ENCODE measurements around the gene WSCD2.

DNA sequence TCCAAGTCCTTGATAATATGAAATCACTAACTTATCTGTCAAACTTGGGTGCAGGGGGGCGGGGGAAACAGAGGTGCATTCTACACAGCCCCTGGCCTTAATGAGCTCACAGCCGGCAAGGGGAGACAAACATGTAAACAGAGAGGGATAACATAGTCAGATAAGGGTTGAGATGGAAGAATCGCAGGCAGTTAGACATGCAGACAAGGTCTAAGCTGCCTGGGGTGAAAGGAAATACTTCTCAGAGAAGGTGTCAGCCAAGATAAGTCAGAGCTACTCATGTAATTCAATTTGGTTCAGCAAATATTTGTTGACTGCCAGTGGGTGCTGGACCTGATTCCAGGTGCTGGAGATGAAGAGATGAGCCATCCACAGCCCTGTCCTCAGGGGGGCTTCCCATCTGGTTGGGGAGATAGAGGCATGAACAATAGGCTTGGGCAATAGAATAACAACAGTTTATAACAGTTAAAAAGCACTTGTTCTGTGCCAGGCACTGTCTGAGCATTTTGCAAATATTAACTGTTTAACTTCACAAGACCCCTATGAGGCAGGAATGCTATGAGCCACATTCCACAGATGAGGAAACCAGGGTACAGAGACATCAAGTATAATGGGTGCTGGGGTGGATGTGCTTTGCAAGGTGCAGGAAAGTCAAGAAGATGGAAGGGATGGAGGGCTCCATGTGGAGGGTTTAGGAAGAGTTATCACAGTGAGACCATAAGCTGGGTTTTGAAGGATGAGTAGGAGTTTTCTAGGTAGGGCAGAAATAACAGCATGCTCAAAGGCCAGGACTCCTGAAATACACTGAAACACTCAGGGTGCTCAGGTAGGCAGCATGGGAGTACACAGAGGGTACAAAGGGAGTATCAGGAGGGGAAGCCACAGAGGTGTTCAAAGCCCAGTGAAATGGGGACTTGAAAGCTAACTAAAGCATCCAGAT, 79.0 kb downstream of the WSCD2 start:
- TF ChIP-seq, protein P1, sequence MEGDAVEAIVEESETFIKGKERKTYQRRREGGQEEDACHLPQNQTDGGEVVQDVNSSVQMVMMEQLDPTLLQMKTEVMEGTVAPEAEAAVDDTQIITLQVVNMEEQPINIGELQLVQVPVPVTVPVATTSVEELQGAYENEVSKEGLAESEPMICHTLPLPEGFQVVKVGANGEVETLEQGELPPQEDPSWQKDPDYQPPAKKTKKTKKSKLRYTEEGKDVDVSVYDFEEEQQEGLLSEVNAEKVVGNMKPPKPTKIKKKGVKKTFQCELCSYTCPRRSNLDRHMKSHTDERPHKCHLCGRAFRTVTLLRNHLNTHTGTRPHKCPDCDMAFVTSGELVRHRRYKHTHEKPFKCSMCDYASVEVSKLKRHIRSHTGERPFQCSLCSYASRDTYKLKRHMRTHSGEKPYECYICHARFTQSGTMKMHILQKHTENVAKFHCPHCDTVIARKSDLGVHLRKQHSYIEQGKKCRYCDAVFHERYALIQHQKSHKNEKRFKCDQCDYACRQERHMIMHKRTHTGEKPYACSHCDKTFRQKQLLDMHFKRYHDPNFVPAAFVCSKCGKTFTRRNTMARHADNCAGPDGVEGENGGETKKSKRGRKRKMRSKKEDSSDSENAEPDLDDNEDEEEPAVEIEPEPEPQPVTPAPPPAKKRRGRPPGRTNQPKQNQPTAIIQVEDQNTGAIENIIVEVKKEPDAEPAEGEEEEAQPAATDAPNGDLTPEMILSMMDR (IDR thresholded peaks at IDR 0.05) = no peak
- TF ChIP-seq POLR2A (IDR thresholded peaks at IDR 0.05) = no peak
